ENCODE data around the gene NOTCH2. TPM values are rescaled to one million over a fixed set of nuclear protein-coding genes. Genes with fewer than 3 reads are reported as not detected.

NOTCH2 gene
- total and polyA plus RNA-seq, 2 experiments from 2014 or later: 8.5 to 56.6 TPM

- TF ChIP-seq REST (IDR thresholded peaks at IDR 0.05; ENCODE audit: unreplicated experiment) (no peak), NANOG (IDR thresholded peaks at IDR 0.05; ENCODE audit: borderline replicate concordance) (no peak)
These were observed 84.7 kb downstream of the NOTCH2 start (continued) for GRCh38 chr1:119984771-119985170.

DNA sequence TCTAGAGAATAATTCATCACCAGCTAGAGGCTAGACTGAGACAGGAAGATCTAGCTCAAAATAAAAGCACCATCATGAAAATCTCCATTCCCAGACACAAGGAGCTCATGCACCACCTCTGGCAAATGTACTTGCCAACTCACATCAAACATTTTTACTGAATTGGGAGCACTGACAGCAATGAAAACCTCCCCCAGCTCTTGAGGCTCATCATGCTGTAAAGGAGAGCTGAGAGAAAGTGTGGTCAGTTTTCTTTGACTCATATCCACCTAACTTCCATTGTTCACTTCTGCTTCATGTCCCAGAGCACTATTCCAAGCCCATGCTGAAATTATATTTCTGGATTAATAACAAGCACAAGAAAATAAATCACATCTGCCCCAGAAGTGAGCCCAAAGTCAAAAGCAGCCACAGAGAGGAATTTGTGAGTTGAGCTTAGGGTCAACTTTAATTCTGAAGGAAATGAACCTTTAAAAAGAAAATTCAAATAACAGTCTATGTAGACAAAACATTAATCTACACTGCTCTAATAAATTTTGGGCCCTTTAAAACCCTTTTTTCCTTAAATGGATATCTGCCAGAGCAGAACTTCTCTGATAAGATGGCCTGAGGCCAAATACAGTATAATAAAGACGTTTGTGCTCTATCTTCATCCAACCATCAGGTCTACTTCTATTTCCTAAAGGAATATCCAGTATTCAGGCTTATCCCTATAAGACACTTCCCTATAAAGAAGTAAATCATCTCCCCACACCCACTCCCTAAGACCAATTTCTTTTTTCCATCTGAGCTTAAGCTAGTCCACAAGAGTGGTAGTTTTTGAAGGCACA, 87.3 kb downstream of the NOTCH2 start:
- Mint-ChIP-seq H3K27me3 (ENCODE audit: insufficient read depth, low read depth, poor library complexity) (no peaks in the 10 kb centered on the region), H3K9me3 (no peaks in the 10 kb centered on the region), H3K27ac (no peak overlapping the region), H3K4me1 (peaks cover 5% of the 10 kb centered on the region; the same call in 2 of the 3 replicates), H3K4me3 (no peak overlapping the region), H3K36me3 (ENCODE audit: low read depth) (no peaks in the 10 kb centered on the region)
- Histone ChIP-seq H3K36me3 (ENCODE audit: insufficient read depth) (no peaks in the 10 kb centered on the region), H3K4me3 (no peak overlapping the region), H3F3A (replicated peaks; ENCODE audit: low read depth) (no peaks in the 10 kb centered on the region), H3K9me2 (ENCODE audit: insufficient read depth) (0 out of 2 replicates have a peak, but pooled peaks cover 3% of the 10 kb centered on the region), H3K79me2 (replicated peaks; ENCODE audit: insufficient read depth) (no peaks in the 10 kb centered on the region), H4K20me1 (replicated peaks; ENCODE audit: insufficient read depth) (no peaks in the 10 kb centered on the region), H3K27ac (ENCODE audit: low read depth) (no peak overlapping the region), H3K27me3 (ENCODE audit: insufficient read depth) (no peaks in the 10 kb centered on the region), H2AFZ (no peak overlapping the region), H3K4me1 (ENCODE audit: insufficient read depth) (no peaks in the 10 kb centered on the region), H3K4me2 (no peak overlapping the region)
- DNase-seq (ENCODE audit: low spot score) (no peak), ATAC-seq (no peak)
- TF ChIP-seq JUNB (IDR thresholded peaks at IDR 0.05; ENCODE audit: unreplicated experiment): no peak
- no peak for TF ChIP-seq POLR2AphosphoS5 (IDR thresholded peaks at IDR 0.05; ENCODE audit: low read depth)
- TF ChIP-seq CREB1 (CRISPR knock-in tag; IDR thresholded peaks at IDR 0.05; ENCODE audit: low read depth): no peak
- TF ChIP-seq, protein P1, sequence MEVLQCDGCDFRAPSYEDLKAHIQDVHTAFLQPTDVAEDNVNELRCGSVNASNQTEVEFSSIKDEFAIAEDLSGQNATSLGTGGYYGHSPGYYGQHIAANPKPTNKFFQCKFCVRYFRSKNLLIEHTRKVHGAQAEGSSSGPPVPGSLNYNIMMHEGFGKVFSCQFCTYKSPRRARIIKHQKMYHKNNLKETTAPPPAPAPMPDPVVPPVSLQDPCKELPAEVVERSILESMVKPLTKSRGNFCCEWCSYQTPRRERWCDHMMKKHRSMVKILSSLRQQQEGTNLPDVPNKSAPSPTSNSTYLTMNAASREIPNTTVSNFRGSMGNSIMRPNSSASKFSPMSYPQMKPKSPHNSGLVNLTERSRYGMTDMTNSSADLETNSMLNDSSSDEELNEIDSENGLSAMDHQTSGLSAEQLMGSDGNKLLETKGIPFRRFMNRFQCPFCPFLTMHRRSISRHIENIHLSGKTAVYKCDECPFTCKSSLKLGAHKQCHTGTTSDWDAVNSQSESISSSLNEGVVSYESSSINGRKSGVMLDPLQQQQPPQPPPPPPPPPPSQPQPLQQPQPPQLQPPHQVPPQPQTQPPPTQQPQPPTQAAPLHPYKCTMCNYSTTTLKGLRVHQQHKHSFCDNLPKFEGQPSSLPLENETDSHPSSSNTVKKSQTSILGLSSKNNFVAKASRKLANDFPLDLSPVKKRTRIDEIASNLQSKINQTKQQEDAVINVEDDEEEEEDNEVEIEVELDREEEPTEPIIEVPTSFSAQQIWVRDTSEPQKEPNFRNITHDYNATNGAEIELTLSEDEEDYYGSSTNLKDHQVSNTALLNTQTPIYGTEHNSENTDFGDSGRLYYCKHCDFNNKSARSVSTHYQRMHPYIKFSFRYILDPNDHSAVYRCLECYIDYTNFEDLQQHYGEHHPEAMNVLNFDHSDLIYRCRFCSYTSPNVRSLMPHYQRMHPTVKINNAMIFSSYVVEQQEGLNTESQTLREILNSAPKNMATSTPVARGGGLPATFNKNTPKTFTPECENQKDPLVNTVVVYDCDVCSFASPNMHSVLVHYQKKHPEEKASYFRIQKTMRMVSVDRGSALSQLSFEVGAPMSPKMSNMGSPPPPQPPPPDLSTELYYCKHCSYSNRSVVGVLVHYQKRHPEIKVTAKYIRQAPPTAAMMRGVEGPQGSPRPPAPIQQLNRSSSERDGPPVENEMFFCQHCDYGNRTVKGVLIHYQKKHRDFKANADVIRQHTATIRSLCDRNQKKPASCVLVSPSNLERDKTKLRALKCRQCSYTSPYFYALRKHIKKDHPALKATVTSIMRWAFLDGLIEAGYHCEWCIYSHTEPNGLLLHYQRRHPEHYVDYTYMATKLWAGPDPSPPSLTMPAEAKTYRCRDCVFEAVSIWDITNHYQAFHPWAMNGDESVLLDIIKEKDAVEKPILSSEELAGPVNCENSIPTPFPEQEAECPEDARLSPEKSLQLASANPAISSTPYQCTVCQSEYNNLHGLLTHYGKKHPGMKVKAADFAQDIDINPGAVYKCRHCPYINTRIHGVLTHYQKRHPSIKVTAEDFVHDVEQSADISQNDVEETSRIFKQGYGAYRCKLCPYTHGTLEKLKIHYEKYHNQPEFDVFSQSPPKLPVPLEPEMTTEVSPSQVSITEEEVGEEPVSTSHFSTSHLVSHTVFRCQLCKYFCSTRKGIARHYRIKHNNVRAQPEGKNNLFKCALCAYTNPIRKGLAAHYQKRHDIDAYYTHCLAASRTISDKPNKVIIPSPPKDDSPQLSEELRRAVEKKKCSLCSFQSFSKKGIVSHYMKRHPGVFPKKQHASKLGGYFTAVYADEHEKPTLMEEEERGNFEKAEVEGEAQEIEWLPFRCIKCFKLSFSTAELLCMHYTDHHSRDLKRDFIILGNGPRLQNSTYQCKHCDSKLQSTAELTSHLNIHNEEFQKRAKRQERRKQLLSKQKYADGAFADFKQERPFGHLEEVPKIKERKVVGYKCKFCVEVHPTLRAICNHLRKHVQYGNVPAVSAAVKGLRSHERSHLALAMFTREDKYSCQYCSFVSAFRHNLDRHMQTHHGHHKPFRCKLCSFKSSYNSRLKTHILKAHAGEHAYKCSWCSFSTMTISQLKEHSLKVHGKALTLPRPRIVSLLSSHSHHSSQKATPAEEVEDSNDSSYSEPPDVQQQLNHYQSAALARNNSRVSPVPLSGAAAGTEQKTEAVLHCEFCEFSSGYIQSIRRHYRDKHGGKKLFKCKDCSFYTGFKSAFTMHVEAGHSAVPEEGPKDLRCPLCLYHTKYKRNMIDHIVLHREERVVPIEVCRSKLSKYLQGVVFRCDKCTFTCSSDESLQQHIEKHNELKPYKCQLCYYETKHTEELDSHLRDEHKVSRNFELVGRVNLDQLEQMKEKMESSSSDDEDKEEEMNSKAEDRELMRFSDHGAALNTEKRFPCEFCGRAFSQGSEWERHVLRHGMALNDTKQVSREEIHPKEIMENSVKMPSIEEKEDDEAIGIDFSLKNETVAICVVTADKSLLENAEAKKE (CRISPR knock-in tag; IDR thresholded peaks at IDR 0.05): no peak
- TF ChIP-seq ZNF331 (CRISPR knock-in tag; IDR thresholded peaks at IDR 0.05; ENCODE audit: low read depth): no peak
- TF ChIP-seq CTCF (conservative IDR thresholded peaks at IDR 0.05; ENCODE audit: low read depth in 2 of 2): no peak
- TF ChIP-seq NANOG (IDR thresholded peaks at IDR 0.05; ENCODE audit: borderline replicate concordance): no peak
- TF ChIP-seq EZH2 (IDR thresholded peaks at IDR 0.05; ENCODE audit: low read depth, unreplicated experiment): no peak
- TF ChIP-seq EZH2phosphoT487 (IDR thresholded peaks at IDR 0.05; ENCODE audit: unreplicated experiment): no peak
- no peak for TF ChIP-seq STAT1 (IDR thresholded peaks at IDR 0.05; ENCODE audit: unreplicated experiment)
- TF ChIP-seq ETS1 (IDR thresholded peaks at IDR 0.05): no peak

Data from GM23338 (cell line).